Stimulated activated CD8-positive, alpha-beta memory T cell treated with anti-CD3 and anti-CD28 coated beads, Interleukin-15, amount 100 ng/mL, for 48 hours (primary cell): Measurements from ENCODE around the gene PTPN7.
"Not testable (repeated sequence)": the region's sequence is repeated elsewhere in the genome, so short reads cannot be mapped to it uniquely, and the experiment has no call there.

Experiments used
- DNase-seq, 2 donors: peaks; one replicate each; pipeline ENCODE4 v3.0.0-alpha.2; 2020; ENCODE audit warnings: low read depth in 2 of 2

Gene PTPN7

GRCh38 chr1:202189918-202190715 lies 29.7 kb upstream of the PTPN7 start:
- no peak for DNase-seq

GRCh38 chr1:202189001-202189790 lies 28.8 kb upstream of the PTPN7 start:
- peak; percentile 57 to 59 for DNase-seq

GRCh38 chr1:202187697-202188407 lies 27.4 kb upstream of the PTPN7 start:
- no peak for DNase-seq

GRCh38 chr1:202187041-202187671 lies 26.8 kb upstream of the PTPN7 start:
- no peak for DNase-seq

- no peak for DNase-seq
Measured at GRCh38 chr1:202186327-202186726, 25.9 kb upstream of the PTPN7 start.

GRCh38 chr1:202184750-202185460 lies 24.5 kb upstream of the PTPN7 start:
- peak; percentile 63 to 65 for DNase-seq

GRCh38 chr1:202182040-202182877 lies 21.9 kb upstream of the PTPN7 start:
- DNase-seq: no peak

- no peak for DNase-seq
Measured at GRCh38 chr1:202181586-202181985, 21.2 kb upstream of the PTPN7 start.

GRCh38 chr1:202180751-202181139 lies 20.3 kb upstream of the PTPN7 start:
- not testable (repeated sequence) for DNase-seq

- DNase-seq: no peak
Measured at GRCh38 chr1:202179828-202180750, 19.7 kb upstream of the PTPN7 start.

- no peak for DNase-seq
Measured at GRCh38 chr1:202176949-202177927, 16.8 kb upstream of the PTPN7 start.

GRCh38 chr1:202173993-202174392 lies 13.6 kb upstream of the PTPN7 start:
- no peak for DNase-seq

GRCh38 chr1:202172015-202172355 lies 11.6 kb upstream of the PTPN7 start:
- DNase-seq: no peak

- DNase-seq: no peak
Measured at GRCh38 chr1:202171292-202172014, 11.1 kb upstream of the PTPN7 start.

GRCh38 chr1:202170726-202171125 lies 10.3 kb upstream of the PTPN7 start:
- DNase-seq: no peak

- DNase-seq: no peak
Measured at GRCh38 chr1:202168861-202169260, 8.5 kb upstream of the PTPN7 start.

GRCh38 chr1:202167708-202168415 lies 7.5 kb upstream of the PTPN7 start:
- DNase-seq: no peak
